ENCODE results near the gene MSS51. TPM values are rescaled to one million over a fixed set of nuclear protein-coding genes. Genes with fewer than 3 reads are reported as not detected.

The MSS51 gene
- 1.1 and 1.4 TPM in 2 replicates for total RNA-seq

DNA sequence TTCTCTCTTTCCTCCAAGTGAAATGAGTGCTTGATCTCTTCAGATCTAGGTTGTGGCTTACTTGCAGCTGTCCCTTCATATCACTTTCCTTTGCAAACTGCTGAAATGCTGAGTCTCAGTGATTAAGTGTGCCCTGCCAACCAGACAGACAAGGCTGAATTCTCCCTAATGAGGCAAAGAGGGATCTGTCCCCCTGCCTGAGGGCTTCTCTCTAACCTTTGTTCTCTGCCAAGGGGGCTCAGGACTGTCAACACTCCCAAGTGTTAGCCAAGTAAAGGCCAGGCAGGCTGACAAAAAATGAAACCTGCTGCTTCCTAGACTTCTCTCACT, at the start of gene MSS51:
MSS51 (minus strand) TSS at position 24 of the 330 bp plus-strand sequence. CDS start 5,277 bp downstream, outside the sequence.

GRCh38 chr10:73413528-73414229, 19.7 kb downstream of the MSS51 start, which contains the start of gene ANXA7:
Gene ANXA7 (minus strand): TSS chr10:73414058. CDS start chr10:73400856, 13,202 bp downstream.

Other genes starting within 250 kb of the MSS51 start
- 13.9 and 15.6 TPM in 2 replicates for gene DNAJC9, start 186.3 kb downstream of the MSS51 start, total RNA-seq
- gene MRPS16, start 180.9 kb downstream of the MSS51 start, total RNA-seq = 51.9 and 52.3 TPM in 2 replicates
- gene CFAP70, start 74.7 kb downstream of the MSS51 start, total RNA-seq = 1.4 and 2.1 TPM in 2 replicates
- 115 and 135 TPM in 2 replicates for gene ANXA7, start 19.5 kb downstream of the MSS51 start, total RNA-seq
- 22.8 and 27.6 TPM in 2 replicates for gene PPP3CB, start 62.5 kb upstream of the MSS51 start, total RNA-seq
- gene USP54, start 157.8 kb upstream of the MSS51 start, total RNA-seq = 4.4 and 7.8 TPM in 2 replicates
- gene MYOZ1, start 207.9 kb upstream of the MSS51 start, total RNA-seq = under 0.01 and 0.43 TPM in 2 replicates
- not detected in 2 replicates for gene SYNPO2L, start 222.5 kb upstream of the MSS51 start, total RNA-seq

Measured in bronchial smooth muscle cell (primary cell).